DOHH2 (cell line): ENCODE results near the gene SMYD2.
A peak's percentile ranks its signal among the peaks of the same experiment; 100 is the strongest.

Experiments
- H3F3A ChIP-seq: fragments of 200-600 bp; sonication (generic), shearing (Covaris generic); 2 replicates; pipeline ENCODE4 v1.6.0; 2016; ENCODE audit warnings: antibody characterized with exemption, mild to moderate bottlenecking; ENCODE audit not compliant: control insufficient read depth, insufficient read depth
- H3K27ac ChIP-seq: fragments of 200-600 bp; sonication (generic); 2 replicates; pipeline ENCODE4 v1.5.1; 2014; ENCODE audit warnings: low read depth, mild to moderate bottlenecking, low read length, moderate library complexity
- H3K27me3 ChIP-seq: fragments of 200-600 bp; sonication (generic); 2 replicates; pipeline ENCODE4 v1.6.1; 2014; ENCODE audit warnings: mild to moderate bottlenecking, low read length, mixed read lengths; ENCODE audit not compliant: control insufficient read depth
- H3K36me3 ChIP-seq: fragments of 200-600 bp; sonication (generic); 2 replicates; pipeline ENCODE4 v1.6.1; 2014; ENCODE audit warnings: mild to moderate bottlenecking, low read length, moderate library complexity, mixed read lengths; ENCODE audit not compliant: control insufficient read depth
- H3K4me1 ChIP-seq: fragments of 200-600 bp; sonication (generic); 2 replicates; pipeline ENCODE4 v1.6.1; 2014; ENCODE audit warnings: mild to moderate bottlenecking, low read length, mixed read lengths; ENCODE audit not compliant: control insufficient read depth
- H3K4me2 ChIP-seq: fragments of 200-600 bp; sonication (generic); 2 replicates; pipeline ENCODE4 v1.6.0; 2014; ENCODE audit warnings: mild to moderate bottlenecking, low read length, moderate library complexity
- H3K4me3 ChIP-seq: fragments of 200-600 bp; sonication (generic); 2 replicates; pipeline ENCODE4 v1.5.1; 2014; ENCODE audit warnings: mild to moderate bottlenecking, low read length, mixed read lengths
- H3K79me2 ChIP-seq: fragments of 200-600 bp; sonication (generic); 2 replicates; pipeline ENCODE4 v1.6.1; 2014; ENCODE audit warnings: mild to moderate bottlenecking, low read length, mixed read lengths; ENCODE audit not compliant: control insufficient read depth
- H3K9me2 ChIP-seq: fragments of 200-600 bp; sonication (generic); replicated peaks from 2 replicates; pipeline ENCODE4 v1.6.1; 2014; ENCODE audit warnings: mild to moderate bottlenecking, low read length, mixed read lengths; ENCODE audit not compliant: control insufficient read depth
- H3K9me3 ChIP-seq: fragments of 200-600 bp; sonication (generic); 2 replicates; pipeline ENCODE4 v1.6.1; 2014; ENCODE audit warnings: antibody characterized with exemption, low read length, mixed read lengths; ENCODE audit not compliant: control insufficient read depth, insufficient read depth
- H4K20me1 ChIP-seq: fragments of 200-600 bp; sonication (generic); 2 replicates; pipeline ENCODE4 v1.6.0; 2014; ENCODE audit warnings: low read depth, mild to moderate bottlenecking, antibody characterized with exemption, low read length, moderate library complexity; ENCODE audit not compliant: control insufficient read depth, insufficient read depth
- EZH2phosphoT487 ChIP-seq: fragments of 200-600 bp; sonication (generic); IDR thresholded peaks from 2 replicates; pipeline ENCODE4 v1.6.1; 2017; ENCODE audit warnings: borderline replicate concordance, mild to moderate bottlenecking, antibody characterized with exemption, low read length, moderate library complexity, mixed read lengths
- TF ChIP-seq, protein P1 (sequence below): fragments of 200-600 bp; sonication (generic); IDR thresholded peaks from one replicate; pipeline ENCODE4 v1.5.1; 2014; ENCODE audit warnings: antibody characterized with exemption, mild to moderate bottlenecking, low read depth, low read length; ENCODE audit not compliant: poor library complexity, severe bottlenecking

The SMYD2 gene

DNA sequence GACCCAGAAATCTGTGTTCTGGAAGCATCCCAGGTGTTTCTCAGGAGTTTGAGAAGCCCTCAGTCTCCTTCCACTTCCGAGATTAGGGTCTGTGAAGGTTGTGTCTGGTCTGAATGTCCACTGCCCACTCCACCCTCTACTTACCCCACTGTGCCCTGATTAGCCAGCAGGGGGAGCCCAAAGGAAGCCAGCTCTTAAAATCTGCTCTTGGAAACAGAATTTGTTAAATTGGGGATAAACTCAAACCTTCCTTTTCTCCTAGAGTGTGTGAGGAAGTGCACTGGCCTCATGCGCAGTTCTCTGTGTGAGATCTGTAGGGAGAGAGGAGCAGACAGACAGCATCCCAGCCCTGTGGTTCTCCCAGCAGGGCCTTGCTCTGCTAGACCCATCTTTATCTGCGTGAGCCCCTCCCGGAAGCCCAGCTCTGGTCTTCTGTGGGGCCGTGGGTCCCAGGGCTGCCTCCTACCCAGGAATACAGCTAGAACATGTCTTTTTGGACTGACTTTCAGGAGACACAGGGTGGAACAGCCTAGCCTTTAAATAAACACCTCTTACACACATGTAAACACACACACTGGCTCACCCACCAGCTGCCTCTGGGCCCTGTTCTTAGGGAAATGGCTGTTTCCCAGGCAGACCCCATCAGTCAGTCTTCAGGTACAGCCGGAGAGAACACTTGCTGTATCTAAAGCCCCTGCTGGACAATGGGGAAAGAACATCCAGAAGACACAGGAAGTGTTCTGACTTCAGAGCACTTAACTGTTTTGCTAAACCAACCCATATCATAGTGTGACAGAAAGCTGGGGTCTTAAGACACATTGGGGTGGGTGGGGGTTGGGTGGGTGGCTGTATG is 52.2 kb downstream of the SMYD2 start:
- Histone ChIP-seq H3K9me2 (no peaks in the 10 kb centered on the region), H3K4me3 (no peak overlapping the region), H3K9me3 (no peaks in the 10 kb centered on the region), H3K27me3 (no peaks in the 10 kb centered on the region), H3K36me3 (peaks cover 3% of the 10 kb centered on the region; the same call in 1 of the 2 replicates), H3K4me2 (no peak overlapping the region), H3K79me2 (no peaks in the 10 kb centered on the region), H3F3A (no peaks in the 10 kb centered on the region), H3K4me1 (no peaks in the 10 kb centered on the region), H3K27ac (no peak overlapping the region), H4K20me1 (no peaks in the 10 kb centered on the region)
- TF ChIP-seq, protein P1, sequence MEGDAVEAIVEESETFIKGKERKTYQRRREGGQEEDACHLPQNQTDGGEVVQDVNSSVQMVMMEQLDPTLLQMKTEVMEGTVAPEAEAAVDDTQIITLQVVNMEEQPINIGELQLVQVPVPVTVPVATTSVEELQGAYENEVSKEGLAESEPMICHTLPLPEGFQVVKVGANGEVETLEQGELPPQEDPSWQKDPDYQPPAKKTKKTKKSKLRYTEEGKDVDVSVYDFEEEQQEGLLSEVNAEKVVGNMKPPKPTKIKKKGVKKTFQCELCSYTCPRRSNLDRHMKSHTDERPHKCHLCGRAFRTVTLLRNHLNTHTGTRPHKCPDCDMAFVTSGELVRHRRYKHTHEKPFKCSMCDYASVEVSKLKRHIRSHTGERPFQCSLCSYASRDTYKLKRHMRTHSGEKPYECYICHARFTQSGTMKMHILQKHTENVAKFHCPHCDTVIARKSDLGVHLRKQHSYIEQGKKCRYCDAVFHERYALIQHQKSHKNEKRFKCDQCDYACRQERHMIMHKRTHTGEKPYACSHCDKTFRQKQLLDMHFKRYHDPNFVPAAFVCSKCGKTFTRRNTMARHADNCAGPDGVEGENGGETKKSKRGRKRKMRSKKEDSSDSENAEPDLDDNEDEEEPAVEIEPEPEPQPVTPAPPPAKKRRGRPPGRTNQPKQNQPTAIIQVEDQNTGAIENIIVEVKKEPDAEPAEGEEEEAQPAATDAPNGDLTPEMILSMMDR, result peak; percentile 93
- no peak for TF ChIP-seq EZH2phosphoT487

DNA sequence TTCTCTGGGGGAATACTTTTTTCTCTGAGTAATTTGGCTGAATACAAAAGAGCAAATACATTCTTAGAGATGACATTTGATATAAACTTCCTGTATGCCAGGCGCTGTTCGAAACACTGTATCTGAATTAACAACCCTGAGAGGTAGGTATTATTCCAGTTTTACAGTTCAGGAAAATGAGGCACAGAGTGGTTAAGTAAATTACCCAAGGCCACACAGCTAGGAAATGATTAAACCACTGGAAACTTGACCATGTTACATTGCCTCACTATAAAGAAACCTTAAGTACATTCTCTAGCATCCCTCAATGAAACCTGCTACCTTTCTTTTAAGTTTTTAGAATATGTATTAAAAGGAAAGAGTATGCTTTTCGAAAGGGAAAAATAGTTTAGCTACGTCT is 54.6 kb downstream of the SMYD2 start:
- Histone ChIP-seq H3K9me3 (no peaks in the 10 kb centered on the region), H3K4me2 (no peak overlapping the region), H3K36me3 (no peaks in the 10 kb centered on the region), H3K4me3 (no peak overlapping the region), H3K9me2 (no peaks in the 10 kb centered on the region), H3K27me3 (no peaks in the 10 kb centered on the region), H3K79me2 (no peaks in the 10 kb centered on the region), H4K20me1 (no peaks in the 10 kb centered on the region), H3F3A (no peaks in the 10 kb centered on the region), H3K4me1 (no peaks in the 10 kb centered on the region), H3K27ac (no peak overlapping the region)
- TF ChIP-seq EZH2phosphoT487, result no peak

DNA sequence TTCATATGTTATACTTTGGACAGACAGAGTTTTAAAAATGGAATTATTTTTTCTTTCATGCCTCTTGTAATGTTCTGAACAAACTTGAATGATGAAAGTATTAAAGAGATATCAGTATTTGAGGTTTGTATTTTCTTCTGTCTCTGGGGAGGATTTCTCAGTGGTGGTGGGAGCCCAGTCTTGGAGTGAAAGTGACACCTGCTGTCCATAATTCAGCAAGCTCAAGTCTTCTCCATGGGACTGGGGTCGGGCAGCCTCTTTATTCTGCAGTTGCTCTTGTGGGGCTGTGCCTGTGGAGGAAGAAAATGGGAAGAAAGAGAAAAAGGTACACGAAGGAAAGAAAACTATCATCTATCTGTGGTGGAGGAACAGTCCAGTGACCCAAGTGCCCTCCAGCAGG is 56.1 kb downstream of the SMYD2 start:
- Histone ChIP-seq H3K9me3 (no peaks in the 10 kb centered on the region), H3K27ac (no peak overlapping the region), H3K4me1 (no peaks in the 10 kb centered on the region), H3K27me3 (no peaks in the 10 kb centered on the region), H3K79me2 (no peaks in the 10 kb centered on the region), H3K36me3 (no peaks in the 10 kb centered on the region), H4K20me1 (no peaks in the 10 kb centered on the region), H3K9me2 (no peaks in the 10 kb centered on the region), H3K4me2 (no peak overlapping the region), H3K4me3 (no peak overlapping the region), H3F3A (no peaks in the 10 kb centered on the region)
- TF ChIP-seq EZH2phosphoT487, result no peak

DNA sequence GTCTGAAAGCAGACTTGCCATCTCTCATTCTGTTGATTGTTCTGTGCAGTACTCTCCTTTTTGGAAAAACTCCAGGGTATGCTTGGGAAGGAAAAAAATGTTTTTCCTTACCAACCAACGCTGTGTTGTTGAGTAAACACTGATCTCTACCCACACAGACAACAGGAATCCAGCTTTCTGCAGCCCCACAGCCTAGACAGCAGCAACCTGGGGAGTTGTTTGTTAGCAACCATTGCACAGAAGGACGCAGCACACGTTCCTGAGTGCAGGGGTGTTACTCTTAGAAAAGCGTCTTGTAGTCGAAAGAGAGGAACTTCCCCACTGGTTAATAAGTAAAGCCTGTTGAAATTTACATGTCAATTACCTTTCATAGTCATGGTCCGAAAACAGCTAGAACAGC is 56.6 kb downstream of the SMYD2 start:
- H3K9me3 ChIP-seq, result no peaks in the 10 kb centered on the region
- no peak overlapping the region for H3K4me2 ChIP-seq
- H3K79me2 ChIP-seq, result no peaks in the 10 kb centered on the region
- no peaks in the 10 kb centered on the region for H3K9me2 ChIP-seq
- TF ChIP-seq EZH2phosphoT487, result no peak
- TF ChIP-seq, protein P1, result no peak
- no peaks in the 10 kb centered on the region for H3K27me3 ChIP-seq
- no peaks in the 10 kb centered on the region for H3F3A ChIP-seq
- H3K4me1 ChIP-seq, result no peaks in the 10 kb centered on the region
- H4K20me1 ChIP-seq, result no peaks in the 10 kb centered on the region
- no peaks in the 10 kb centered on the region for H3K36me3 ChIP-seq
- H3K27ac ChIP-seq, result no peak overlapping the region
- no peak overlapping the region for H3K4me3 ChIP-seq
